ENCODE measurements around the gene TAP2. TPM values are rescaled to one million over a fixed set of nuclear protein-coding genes. Genes with fewer than 3 reads are reported as not detected.

TAP2 gene
- total and polyA plus RNA-seq, 7 donors = 7.6 to 18.5 (median 15.4) TPM

DNA sequence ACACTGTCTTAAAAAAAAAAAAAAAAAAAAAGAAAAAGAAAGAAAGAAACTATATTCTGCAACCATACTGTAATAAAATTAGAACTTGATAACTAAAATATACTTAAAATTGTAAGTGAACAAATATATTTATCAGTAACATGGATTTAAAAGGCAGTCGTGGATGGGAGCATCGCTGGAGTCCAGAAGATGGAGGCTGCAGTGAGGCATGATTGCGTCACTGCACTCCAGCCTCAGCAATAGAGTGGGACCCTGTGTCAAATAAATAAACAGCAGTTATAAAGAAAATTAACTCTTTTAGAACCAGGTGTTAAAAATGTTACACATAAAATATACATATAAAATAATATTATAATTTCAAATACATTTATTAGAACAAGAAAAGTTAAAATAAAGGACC is 24.2 kb upstream of the TAP2 start:
- Histone ChIP-seq H3K4me1 (no peaks in the 10 kb centered on the region), H3K36me3 (ENCODE audit: insufficient read depth in 1 of 2, low read depth in 1 of 2) (peaks cover 0 to 10% of the 10 kb centered on the region in 2 donors), H3K4me3 (no peak overlapping the region), H3K27ac (no peak overlapping the region), H3K27me3 (ENCODE audit: insufficient read depth in 3 of 3, low read length in 2 of 3) (no peaks in the 10 kb centered on the region), H3K9me3 (no peaks in the 10 kb centered on the region)
- TF ChIP-seq, protein P1, sequence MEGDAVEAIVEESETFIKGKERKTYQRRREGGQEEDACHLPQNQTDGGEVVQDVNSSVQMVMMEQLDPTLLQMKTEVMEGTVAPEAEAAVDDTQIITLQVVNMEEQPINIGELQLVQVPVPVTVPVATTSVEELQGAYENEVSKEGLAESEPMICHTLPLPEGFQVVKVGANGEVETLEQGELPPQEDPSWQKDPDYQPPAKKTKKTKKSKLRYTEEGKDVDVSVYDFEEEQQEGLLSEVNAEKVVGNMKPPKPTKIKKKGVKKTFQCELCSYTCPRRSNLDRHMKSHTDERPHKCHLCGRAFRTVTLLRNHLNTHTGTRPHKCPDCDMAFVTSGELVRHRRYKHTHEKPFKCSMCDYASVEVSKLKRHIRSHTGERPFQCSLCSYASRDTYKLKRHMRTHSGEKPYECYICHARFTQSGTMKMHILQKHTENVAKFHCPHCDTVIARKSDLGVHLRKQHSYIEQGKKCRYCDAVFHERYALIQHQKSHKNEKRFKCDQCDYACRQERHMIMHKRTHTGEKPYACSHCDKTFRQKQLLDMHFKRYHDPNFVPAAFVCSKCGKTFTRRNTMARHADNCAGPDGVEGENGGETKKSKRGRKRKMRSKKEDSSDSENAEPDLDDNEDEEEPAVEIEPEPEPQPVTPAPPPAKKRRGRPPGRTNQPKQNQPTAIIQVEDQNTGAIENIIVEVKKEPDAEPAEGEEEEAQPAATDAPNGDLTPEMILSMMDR (IDR thresholded peaks at IDR 0.05) = no peak
- intact Hi-C loops (cut with DNase I) = no loop called here
- 84 to 86% (median 84%) methylated on average over 3 of the region's 3 CpGs for WGBS, 3 donors
- DNase-seq (no peak), ATAC-seq (no peak)

DNA sequence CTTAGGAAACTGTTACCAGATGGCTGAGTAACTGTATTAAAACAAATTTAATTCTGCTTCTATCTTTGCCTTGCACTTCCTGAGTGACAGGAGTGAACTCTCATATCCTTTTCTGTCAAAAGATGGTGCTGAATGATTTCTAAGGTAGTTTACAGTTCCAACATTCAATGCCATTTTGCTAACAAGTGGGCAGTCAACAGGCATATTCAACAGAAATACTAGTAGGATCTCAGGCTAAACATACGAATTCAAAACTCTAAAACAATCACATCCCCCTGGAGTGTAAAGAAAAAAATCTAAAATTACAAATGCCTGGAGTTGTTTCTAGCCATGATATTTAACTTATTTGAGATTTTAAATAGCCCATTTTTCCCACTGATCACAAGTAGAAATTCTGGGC is 22.1 kb upstream of the TAP2 start:
- Histone ChIP-seq H3K36me3 (ENCODE audit: insufficient read depth in 1 of 2, low read depth in 1 of 2) (peaks cover 0 to 15% of the 10 kb centered on the region in 2 donors), H3K4me1 (no peaks in the 10 kb centered on the region), H3K27me3 (ENCODE audit: insufficient read depth in 3 of 3, low read length in 2 of 3) (no peaks in the 10 kb centered on the region), H3K4me3 (no peak overlapping the region), H3K9me3 (no peaks in the 10 kb centered on the region), H3K27ac (no peak overlapping the region)
- ATAC-seq = no peak
- intact Hi-C loops (cut with DNase I) = no loop called here
- no peak for DNase-seq
- TF ChIP-seq, protein P1 (IDR thresholded peaks at IDR 0.05) = no peak
- 84 to 93% (median 88%) methylated on average over 1 of the region's 1 CpG for WGBS, 3 donors

- ATAC-seq (no peak), DNase-seq (no peak)
- H3K36me3 ChIP-seq (ENCODE audit: insufficient read depth in 1 of 2, low read depth in 1 of 2) = peaks cover 0 to 15% of the 10 kb centered on the region in 2 donors
- H3K4me3 ChIP-seq = no peak overlapping the region
- H3K9me3 ChIP-seq = no peaks in the 10 kb centered on the region
- TF ChIP-seq, protein P1 (IDR thresholded peaks at IDR 0.05) = no peak
- peaks cover 5% of the 10 kb centered on the region for H3K4me1 ChIP-seq
- intact Hi-C loops (cut with DNase I) = no loop called here
- no peaks in the 10 kb centered on the region for H3K27me3 ChIP-seq (ENCODE audit: insufficient read depth in 3 of 3, low read length in 2 of 3)
- H3K27ac ChIP-seq = no peak overlapping the region
- WGBS, 3 donors = 81 to 85% (median 85%) methylated on average over 5 of the region's 5 CpGs
Measured at GRCh38 chr6:32858194-32858593, 19.7 kb upstream of the TAP2 start.

- 78 to 87% (median 82%) methylated on average over 14 of the region's 14 CpGs for WGBS, 3 donors
- no peaks in the 10 kb centered on the region for H3K9me3 ChIP-seq
- peaks cover 0 to 15% of the 10 kb centered on the region in 2 donors for H3K36me3 ChIP-seq (ENCODE audit: insufficient read depth in 1 of 2, low read depth in 1 of 2)
- intact Hi-C loops (cut with DNase I) = no loop called here
- no peak for ATAC-seq
- no peak overlapping the region for H3K27ac ChIP-seq
- no peaks in the 10 kb centered on the region for H3K27me3 ChIP-seq (ENCODE audit: insufficient read depth in 3 of 3, low read length in 2 of 3)
- H3K4me3 ChIP-seq = no peak overlapping the region
- H3K4me1 ChIP-seq = peaks cover 9% of the 10 kb centered on the region
- TF ChIP-seq, protein P1 (IDR thresholded peaks at IDR 0.05) = no peak
- no peak for DNase-seq
Measured at GRCh38 chr6:32857156-32857891, 18.8 kb upstream of the TAP2 start.
